NCI-H2196 (cell line): ENCODE measurements around the gene TRIP13.
"Not testable (repeated sequence)": the region's sequence is repeated elsewhere in the genome, so short reads cannot be mapped to it uniquely, and the experiment has no call there.

Experiments used
- DNase-seq: peaks from one replicate; lab custom pipeline; 2025; ENCODE audit not compliant: unreplicated experiment; lab: John Stamatoyannopoulos, UW

TRIP13 gene

GRCh38 chr5:871596-872298 lies 20.9 kb upstream of the TRIP13 start:
- DNase-seq: no peak

DNA sequence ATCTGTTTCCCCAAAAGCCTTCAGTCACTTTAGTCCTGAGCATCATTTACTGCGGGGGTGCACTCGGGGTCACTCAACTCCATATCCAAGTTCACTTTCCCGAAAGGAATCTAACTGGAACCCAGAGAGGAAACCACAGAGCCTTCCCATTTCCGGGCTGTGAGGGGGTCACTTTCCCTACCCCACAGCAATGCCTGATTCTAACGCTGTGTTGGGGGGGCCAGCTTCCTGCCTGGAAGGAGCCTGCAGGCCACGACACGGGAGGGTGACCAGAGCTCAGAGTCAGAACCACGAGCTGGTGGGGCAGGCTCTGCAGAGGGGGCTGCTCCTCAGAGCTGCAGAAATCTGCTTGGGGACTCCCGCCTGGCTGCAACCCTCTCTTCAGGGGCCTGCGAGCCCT lies 20.4 kb upstream of the TRIP13 start:
- no peak for DNase-seq

DNA sequence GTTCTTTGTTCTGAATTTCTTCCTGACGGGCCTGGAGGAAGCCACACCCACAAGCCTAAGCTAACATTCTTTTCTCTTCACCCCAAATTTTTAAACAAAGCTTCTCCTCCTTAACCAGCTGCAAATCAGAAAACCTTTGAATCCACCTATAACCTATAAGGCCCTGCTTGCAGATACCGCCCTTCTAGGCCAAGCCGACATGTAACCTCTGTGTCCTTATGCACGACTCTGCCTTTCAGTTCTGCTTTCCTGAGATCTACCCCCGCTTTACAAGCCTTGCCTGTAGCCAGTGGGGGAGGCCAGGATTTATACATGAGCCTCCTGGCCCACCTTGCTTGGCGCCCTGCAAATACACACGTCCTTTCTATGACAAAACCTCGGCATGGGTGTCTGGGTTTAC lies 19.4 kb upstream of the TRIP13 start:
- DNase-seq: no peak

- DNase-seq: no peak
These were observed 16.8 kb upstream of the TRIP13 start for GRCh38 chr5:875931-876330.

DNA sequence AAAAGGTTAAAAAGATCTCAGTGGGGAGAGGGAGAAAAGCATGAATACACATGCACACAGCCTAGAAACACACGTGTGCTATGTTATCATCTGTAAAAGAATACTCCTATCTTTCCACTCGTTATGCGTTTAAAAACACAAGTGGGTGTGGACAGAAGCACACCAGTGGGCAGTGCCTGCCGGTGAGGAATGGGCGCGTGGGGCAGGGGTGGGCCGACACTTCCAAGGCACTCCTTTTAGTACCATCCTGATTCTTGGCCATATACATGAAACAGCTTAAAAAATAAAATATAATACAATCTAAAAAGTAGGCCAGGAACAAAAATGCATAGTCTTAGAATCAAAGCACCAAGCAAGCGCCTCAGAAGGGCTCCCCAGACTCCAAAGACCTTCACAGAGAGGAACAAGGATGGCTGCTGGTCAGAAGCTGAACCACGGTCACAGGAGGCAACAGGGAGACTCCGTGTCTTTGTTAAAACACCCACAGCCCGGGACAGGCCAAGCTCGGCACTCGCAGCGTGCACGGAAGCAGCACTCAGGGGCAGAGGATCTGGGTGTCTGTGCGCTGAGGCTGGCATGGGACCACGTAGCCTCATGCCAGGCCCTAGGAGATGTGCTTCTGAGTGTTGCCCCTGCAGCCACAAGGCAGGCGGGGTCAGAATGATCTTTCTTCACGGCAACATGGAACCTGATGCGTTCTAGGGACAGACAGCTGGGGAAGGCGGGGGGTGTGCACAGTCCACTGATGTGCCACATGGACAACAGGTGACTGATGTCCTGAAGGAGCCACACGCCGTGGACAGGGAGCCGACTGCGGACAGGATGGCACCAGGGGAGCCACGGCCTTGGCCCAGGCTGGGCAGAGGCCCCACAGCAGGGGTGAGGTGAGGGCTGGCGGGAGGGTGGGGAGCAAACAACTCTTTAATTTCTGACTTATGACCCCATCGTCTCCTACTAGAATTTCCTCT lies 16.0 kb upstream of the TRIP13 start:
- DNase-seq: no peak

DNA sequence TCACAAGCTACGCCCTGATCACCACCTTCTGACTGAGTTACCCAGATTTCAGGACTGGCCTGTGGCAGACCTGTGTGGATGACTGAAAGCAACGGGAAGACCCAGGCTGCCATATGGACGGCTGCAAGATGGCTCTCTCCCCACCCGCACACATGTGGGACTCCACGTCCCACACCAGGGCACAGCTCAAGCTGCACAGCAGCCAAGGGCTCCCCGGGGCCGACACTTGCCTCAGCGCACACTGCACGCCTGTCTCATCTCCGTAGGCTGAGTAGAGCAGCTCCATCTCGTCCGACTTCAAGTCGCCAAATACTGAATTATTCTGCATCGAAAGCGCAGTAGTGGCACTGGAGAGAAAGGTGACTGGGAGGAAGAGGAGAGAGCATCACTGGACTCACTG lies 14.6 kb upstream of the TRIP13 start:
- DNase-seq: no peak

GRCh38 chr5:878677-879076 lies 14.0 kb upstream of the TRIP13 start:
- DNase-seq: not testable (repeated sequence)

DNA sequence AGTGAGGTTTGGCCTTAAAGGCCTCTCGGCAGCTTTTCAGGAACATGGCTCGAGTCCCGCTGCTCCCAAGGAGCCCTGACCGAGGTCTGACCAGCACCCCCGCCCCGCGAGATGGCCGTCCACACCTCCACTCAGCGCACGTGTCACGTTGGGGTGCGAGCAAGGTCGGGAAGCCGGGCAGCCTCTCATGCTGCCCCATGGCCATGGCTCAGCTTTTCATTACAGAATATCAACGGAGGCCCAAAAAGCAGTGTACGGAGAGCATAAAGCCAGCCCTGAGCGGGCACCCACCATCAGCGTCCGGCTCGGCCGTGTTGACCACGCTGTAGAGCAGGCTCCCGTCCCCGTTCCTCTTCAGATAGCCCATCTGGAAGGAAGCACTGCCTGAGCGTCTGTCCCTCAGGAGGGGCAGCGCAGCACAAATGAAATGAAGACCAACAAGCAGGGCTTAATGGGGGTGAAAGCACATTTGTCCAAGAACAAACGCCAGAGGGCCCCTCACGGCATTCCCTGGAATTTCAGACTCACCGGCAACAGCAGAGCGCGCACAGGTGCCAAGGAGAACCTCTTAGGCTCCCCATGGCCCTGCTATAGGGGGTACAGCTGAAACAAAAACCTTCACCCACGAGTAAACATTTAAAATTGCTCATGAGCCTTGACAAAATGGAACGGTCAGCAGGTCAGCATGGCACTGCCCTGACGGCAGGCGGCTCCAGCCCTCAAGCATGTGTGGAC lies 11.7 kb upstream of the TRIP13 start:
- no peak for DNase-seq

- DNase-seq: no peak
These were observed 11.1 kb upstream of the TRIP13 start for GRCh38 chr5:881551-881935.

GRCh38 chr5:882253-883183 lies 10.2 kb upstream of the TRIP13 start:
- no peak for DNase-seq

DNA sequence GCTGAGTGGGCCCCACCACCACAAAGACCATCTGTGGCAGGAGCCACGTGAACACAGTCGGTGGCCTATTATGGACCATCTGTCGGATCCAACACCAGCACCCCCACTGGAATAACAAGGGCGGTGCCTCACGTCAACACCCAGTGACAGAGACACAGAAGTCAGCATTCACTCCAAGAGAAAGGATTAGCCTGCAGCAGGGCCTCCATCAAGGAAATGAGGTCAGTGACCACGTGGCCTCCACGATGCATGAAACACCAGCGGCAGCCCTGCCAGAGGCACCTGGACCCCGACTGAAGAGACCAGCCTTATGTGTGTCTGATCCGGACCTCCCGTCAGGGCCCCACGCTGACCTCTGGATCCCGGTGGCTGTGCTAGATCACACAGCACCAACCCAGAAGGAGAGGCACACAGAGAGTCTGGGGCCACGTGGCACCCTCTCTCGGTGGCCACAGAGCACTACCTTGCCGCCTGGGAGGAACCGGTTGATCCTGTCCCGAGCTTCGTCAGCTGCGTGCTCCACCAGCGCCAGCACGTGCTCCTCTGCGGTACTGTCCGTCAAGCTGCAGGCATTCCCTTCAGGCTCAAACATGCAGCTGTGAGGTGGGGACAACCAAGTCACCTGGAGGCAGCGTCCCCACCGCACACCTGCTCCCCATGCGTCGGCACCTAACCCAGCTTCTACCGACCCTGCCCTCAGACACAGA lies 9.1 kb upstream of the TRIP13 start:
- no peak for DNase-seq

DNA sequence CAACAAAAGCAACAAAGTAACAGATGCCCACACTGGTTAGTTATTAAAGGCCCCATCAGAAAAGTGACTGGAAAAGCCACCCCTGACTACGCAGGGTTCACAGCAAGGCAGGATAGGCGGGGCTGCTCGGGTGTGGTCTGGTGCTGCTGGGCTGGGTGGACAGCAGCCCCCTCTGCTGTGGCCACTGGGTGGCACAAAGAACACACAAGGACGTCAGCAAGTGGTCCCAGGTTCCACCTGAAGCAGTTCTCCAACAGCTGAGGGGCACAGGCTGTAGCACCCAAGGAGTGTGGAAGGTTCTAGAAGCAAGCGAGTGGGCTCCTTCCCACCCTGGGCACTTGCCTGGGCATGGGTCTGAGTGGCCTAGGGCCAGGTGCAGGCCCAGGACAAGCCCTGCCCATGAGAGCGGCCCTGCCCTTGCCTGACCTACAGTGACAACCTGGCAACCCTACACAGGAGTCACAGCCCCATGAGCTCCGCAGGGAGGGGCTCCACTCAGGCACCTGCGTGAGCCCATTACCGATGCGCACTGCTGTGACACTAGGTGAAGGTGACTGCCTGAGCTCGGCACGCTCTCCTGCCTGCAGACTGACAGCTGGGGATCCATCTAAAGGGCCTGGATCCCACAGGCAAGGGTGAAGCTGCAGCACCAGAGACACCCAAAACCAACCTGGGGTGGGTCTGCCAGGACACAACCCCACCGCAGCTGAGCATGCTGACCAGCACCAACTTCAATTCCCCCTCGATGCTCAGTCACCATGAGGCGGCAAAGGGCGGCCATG lies 8.1 kb upstream of the TRIP13 start:
- no peak for DNase-seq

DNA sequence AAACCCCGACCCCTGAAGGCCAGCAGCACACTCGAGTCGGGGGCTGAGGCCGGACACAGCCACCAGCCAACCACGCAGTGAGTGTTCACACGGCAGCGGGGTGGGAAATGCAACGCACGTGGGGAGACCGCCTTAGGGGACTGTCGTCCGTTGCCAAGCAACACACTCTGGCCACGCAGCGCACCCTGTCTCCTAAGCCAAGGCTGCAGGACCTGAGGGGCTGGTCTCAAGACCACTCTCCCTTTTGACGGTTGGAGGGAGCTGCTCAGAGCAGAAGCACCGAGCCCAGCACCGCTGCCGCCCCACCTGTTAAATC lies 7.6 kb upstream of the TRIP13 start:
- DNase-seq: no peak

DNA sequence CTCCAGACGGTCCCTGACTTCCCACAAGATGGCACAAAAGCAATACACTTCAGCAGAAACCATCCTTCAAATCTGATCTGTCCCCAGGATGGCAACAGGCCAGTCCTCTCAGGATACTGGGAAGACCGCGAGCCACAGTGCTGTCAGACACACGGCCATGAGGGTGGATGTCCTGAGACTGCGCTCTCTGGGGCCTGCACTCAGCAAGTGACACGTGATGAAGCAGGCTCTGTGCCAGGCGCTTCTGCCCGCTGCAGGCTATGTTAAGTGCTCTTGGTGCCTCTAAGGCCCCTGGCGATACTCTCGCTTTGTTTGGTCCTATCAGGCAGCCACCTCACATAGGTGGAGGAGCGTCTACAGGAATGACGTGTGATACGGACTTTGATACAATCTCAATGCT lies 7.2 kb upstream of the TRIP13 start:
- DNase-seq: peak; percentile 63

DNA sequence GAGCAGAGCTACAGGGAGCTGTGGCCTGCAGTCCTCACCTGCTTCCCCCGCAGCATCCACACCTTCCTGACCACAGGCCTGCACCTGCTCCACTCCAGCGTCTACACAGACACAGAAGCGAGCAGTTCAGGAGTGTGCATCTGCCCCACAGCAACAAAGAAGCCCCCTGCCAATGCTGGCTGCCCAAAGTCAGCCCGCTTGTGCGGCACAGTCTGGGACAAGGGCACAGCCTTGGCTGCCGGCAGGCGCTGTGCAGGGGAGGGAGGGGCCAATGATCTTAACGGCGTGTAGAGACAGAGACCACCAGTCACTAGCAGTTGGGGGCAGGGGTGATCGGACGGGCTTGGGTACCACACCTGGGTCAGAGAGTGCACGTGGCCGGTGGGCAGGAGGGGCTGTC lies 6.6 kb upstream of the TRIP13 start:
- no peak for DNase-seq

DNA sequence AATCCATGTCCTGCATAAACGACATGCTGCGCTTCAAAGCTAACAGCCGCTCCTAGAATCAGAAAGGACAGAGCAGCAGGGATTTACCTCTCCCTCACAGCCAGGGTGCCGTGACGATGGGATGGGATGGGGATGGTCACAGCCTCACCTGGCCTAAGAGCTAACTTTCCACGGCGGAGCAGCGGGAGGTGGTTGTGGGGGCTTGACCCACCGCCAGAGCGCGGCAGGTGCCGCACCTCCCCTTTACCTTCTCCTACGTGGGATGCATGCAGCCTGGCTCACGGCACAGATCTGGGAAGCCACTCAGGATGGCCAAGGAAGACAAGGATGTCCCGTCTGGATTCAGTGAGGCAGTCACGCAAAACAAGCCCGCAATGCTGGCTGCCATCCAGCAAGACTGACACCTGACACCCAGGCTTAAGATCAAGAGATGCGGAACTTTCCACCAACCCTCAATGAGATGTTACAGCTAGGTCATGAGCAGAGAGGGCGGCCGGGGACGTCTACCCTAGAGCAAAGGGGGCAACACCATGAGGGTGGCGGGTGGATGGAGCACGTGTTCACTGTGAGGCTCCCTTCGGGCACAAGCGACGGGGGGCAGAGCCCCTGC lies 5.9 kb upstream of the TRIP13 start:
- peak; percentile 11 for DNase-seq

- DNase-seq: no peak
These were observed 4.6 kb upstream of the TRIP13 start for GRCh38 chr5:887947-888637.

GRCh38 chr5:888638-889035 lies 4.0 kb upstream of the TRIP13 start:
- DNase-seq: no peak
